DOHH2 (cell line): ENCODE data around the gene BANK1.

Source experiments
- EZH2phosphoT487 ChIP-seq: fragments of 200-600 bp; sonication (generic); IDR thresholded peaks from 2 replicates; pipeline ENCODE4 v1.6.1; 2017; ENCODE audit warnings: borderline replicate concordance, mild to moderate bottlenecking, antibody characterized with exemption, low read length, moderate library complexity, mixed read lengths
- TF ChIP-seq, protein P1 (sequence below): fragments of 200-600 bp; sonication (generic); IDR thresholded peaks from one replicate; pipeline ENCODE4 v1.5.1; 2014; ENCODE audit warnings: antibody characterized with exemption, mild to moderate bottlenecking, low read depth, low read length; ENCODE audit not compliant: poor library complexity, severe bottlenecking

DNA sequence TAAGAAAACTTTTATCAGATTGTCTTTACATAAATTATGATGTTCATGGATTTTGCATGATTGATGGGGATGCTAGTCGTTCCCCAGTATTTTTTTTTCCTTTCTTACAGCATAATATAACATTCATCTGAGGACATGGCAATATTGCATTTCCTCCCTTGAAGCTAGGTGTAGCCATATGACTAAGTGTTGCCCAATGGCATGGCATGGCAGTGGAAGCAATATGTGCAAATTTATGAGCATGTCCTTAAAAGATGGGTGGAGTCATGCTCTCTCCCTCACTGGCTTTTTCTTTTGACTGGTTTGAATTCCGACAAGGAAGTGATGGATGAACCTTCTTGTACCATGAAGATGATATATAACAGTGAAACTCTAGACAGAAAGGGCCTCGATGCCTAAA lies 96.3 kb downstream of the BANK1 start:
- TF ChIP-seq, protein P1, sequence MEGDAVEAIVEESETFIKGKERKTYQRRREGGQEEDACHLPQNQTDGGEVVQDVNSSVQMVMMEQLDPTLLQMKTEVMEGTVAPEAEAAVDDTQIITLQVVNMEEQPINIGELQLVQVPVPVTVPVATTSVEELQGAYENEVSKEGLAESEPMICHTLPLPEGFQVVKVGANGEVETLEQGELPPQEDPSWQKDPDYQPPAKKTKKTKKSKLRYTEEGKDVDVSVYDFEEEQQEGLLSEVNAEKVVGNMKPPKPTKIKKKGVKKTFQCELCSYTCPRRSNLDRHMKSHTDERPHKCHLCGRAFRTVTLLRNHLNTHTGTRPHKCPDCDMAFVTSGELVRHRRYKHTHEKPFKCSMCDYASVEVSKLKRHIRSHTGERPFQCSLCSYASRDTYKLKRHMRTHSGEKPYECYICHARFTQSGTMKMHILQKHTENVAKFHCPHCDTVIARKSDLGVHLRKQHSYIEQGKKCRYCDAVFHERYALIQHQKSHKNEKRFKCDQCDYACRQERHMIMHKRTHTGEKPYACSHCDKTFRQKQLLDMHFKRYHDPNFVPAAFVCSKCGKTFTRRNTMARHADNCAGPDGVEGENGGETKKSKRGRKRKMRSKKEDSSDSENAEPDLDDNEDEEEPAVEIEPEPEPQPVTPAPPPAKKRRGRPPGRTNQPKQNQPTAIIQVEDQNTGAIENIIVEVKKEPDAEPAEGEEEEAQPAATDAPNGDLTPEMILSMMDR, result no peak
- TF ChIP-seq EZH2phosphoT487, result no peak
